ENCODE measurements around the gene KRT77. TPM values are rescaled to one million over a fixed set of nuclear protein-coding genes. Genes with fewer than 3 reads are reported as not detected.

Gene KRT77
- not detected for total RNA-seq

GRCh38 chr12:52703424-52703823 lies at the start of gene KRT77:
Gene KRT77, minus strand, starts transcription at chr12:52703524. Its CDS starts 90 bp downstream, at chr12:52703434.

DNA sequence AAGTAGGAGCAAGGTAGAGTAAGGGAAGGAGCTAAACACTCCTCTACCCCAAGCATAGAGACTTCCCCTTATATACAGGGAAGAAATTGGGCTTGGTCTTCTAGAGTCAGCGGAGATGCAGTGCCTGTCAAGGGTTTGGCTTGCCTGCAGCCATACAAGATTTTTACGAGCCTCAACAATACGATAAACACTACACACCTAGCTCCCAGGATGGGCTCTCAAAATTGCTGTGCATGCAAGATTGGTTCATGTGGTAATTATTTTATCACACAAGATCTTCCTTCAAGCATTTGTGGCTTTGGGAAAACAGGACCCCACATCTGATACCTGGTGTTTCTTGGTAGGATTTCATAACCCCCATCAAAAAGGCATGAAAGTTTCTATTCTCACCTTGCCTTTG lies 23.0 kb downstream of the KRT77 start, which contains the start of gene KRT1:
TSS of gene KRT1 (minus strand) at position 45 of the 400 bp plus-strand sequence. CDS start 59 bp downstream, outside the sequence.

GRCh38 chr12:52651726-52652261 lies 51.5 kb downstream of the KRT77 start, which contains the start of gene KRT2:
Gene KRT2, minus strand, starts transcription at chr12:52652211. Its CDS starts 69 bp downstream, at chr12:52652142.

Other genes starting within 250 kb of the KRT77 start
- not detected for gene KRT6C, start 229.7 kb downstream of the KRT77 start, total RNA-seq
- gene KRT6A, start 210.3 kb downstream of the KRT77 start, total RNA-seq = not detected
- 0.46 TPM for gene KRT5, start 183.1 kb downstream of the KRT77 start, total RNA-seq
- not detected for gene KRT71, start 150.4 kb downstream of the KRT77 start, total RNA-seq
- not detected for gene KRT74, start 129.7 kb downstream of the KRT77 start, total RNA-seq
- 0.23 TPM for gene KRT72, start 102.1 kb downstream of the KRT77 start, total RNA-seq
- gene KRT73, start 85.0 kb downstream of the KRT77 start, total RNA-seq = not detected
- not detected for gene KRT2, start 51.3 kb downstream of the KRT77 start, total RNA-seq
- gene KRT1, start 23.1 kb downstream of the KRT77 start, total RNA-seq = 0.46 TPM
- gene KRT76, start 73.8 kb upstream of the KRT77 start, total RNA-seq = not detected
- gene KRT3, start 92.6 kb upstream of the KRT77 start, total RNA-seq = 0.23 TPM
- not detected for gene KRT4, start 110.6 kb upstream of the KRT77 start, total RNA-seq
- gene KRT79, start 130.8 kb upstream of the KRT77 start, total RNA-seq = not detected
- not detected for gene KRT78, start 145.5 kb upstream of the KRT77 start, total RNA-seq
- 0.92 TPM for gene KRT8, start 201.6 kb upstream of the KRT77 start, total RNA-seq
- gene KRT18, start 245.6 kb upstream of the KRT77 start, total RNA-seq = 19.4 TPM